Pulmonary artery endothelial cell (primary cell): ENCODE data around the gene RNF20. TPM values are rescaled to one million over a fixed set of nuclear protein-coding genes. Genes with fewer than 3 reads are reported as not detected.
A peak's percentile ranks its signal among the peaks of the same experiment; 100 is the strongest.
"Not testable (repeated sequence)": the region's sequence is repeated elsewhere in the genome, so short reads cannot be mapped to it uniquely, and the experiment has no call there.

ENCODE experiments used
- DNase-seq: peaks from one replicate; pipeline ENCODE4 v3.0.0-alpha.2; 2011; ENCODE audit warnings: low read depth, low spot score
- total RNA-seq: library from RNA; depleted of rRNA; stranded (reverse); fragments of >200 nt; gene quantifications from 2 replicates; pipeline ENCODE4 v1.2.3, GENCODE V29; 2014

Gene RNF20, protein sequence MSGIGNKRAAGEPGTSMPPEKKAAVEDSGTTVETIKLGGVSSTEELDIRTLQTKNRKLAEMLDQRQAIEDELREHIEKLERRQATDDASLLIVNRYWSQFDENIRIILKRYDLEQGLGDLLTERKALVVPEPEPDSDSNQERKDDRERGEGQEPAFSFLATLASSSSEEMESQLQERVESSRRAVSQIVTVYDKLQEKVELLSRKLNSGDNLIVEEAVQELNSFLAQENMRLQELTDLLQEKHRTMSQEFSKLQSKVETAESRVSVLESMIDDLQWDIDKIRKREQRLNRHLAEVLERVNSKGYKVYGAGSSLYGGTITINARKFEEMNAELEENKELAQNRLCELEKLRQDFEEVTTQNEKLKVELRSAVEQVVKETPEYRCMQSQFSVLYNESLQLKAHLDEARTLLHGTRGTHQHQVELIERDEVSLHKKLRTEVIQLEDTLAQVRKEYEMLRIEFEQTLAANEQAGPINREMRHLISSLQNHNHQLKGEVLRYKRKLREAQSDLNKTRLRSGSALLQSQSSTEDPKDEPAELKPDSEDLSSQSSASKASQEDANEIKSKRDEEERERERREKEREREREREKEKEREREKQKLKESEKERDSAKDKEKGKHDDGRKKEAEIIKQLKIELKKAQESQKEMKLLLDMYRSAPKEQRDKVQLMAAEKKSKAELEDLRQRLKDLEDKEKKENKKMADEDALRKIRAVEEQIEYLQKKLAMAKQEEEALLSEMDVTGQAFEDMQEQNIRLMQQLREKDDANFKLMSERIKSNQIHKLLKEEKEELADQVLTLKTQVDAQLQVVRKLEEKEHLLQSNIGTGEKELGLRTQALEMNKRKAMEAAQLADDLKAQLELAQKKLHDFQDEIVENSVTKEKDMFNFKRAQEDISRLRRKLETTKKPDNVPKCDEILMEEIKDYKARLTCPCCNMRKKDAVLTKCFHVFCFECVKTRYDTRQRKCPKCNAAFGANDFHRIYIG
- total RNA-seq: 17.4 and 28.6 TPM in 2 replicates

GRCh38 chr9:101533334-101534204, at the start of gene RNF20:
Gene RNF20, plus strand, starts transcription at chr9:101533853. Its CDS starts 1,571 bp downstream, at chr9:101535424.
- peak; percentile 94 for DNase-seq

DNA sequence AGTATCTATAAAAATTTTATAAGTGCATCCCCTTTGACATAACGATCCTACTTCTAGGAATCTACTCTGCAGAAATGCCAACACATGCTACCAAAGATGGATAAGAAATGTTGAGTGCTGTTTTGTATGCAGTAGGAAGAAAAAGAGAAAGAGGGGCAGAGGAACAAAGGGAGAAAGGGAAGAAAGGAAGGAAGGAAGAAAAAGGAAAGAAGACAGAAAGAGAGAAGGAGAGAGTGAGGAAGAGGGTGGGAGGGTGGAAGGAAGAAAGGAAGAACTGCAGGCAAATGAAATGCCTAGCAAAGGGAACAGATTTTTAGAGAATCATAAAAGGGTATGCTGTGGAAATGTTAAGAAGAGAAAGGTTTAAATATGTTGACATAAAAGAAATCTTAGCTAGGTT, 49.6 kb upstream of the RNF20 start:
- no peak for DNase-seq

DNA sequence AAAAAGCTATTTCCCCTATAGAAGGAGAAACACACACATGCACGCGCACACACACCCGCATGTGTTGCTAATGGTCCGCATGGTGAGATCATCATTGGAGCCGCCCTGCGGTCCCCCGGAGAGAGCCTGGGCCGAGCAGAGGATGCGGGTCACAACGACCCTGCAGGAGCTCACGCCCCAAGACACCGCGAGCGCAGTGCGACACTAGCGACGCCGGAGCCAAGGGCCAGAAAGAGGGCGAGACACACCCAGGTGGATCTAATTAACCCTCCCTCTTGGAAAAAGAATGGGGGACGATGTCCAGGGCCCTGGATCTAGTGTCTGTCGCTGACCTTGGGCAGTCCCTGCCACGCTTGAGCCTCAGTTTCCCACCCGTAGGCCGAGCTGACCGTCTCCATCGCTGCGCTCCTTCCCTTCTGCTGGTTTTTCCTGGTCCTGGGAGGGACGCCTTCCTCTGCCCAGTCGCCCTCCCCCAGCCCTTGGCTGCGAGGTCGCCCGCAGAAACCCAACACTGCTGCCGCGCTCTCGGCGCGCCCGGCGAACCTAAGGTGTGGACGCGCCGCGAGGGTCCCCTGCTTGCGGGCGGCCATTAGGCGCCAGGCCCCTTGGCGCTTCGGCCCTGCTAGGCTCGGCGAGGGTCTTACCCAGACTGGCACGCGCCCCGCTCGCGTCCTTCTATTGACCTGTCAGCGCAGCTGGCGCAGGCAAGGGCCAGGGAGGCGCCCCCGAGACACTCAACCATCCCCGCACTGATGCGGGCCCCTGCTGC, 47.5 kb upstream of the RNF20 start:
- DNase-seq: no peak

GRCh38 chr9:101486693-101487442, 46.8 kb upstream of the RNF20 start:
- DNase-seq: no peak

DNA sequence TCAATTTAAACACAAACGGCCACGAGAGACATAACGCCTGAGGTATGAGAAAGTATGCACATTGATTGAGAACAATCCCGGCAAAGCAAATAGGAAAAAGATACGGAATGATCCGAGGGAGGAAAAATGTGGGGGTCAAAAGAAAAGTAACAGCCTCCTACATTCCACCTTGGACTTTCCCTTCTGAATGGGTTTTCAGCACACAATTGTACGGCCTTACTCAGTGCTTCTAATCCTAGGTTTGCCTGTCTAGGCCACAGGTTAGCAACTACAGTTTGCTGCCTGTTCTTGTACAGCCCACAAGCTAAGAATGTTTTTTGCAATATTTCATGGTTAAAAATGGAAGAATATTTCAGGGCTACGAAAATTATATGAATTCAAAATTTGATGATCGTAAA, 46.2 kb upstream of the RNF20 start:
- DNase-seq: no peak

DNA sequence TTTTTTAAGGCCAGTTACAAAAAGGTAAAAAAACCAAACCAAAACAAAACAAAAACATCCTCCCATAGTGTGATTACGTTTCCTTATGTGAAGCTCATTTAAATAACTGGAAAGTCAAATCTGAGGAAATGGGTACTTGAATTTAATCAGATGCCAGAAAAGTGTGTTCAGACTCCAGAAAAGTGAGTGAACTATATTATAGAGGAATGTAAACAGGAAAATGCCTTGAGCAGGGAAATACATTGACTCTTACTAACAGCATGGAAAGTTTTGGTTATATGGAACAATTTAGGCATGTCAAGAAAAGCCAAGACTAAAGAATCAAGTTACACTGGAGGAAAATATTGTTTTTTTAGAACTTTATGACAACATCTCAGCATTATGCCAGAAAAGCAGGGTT, 37.8 kb upstream of the RNF20 start:
- DNase-seq: no peak

- no peak for DNase-seq
Measured at GRCh38 chr9:101498323-101498722, 35.3 kb upstream of the RNF20 start.

DNA sequence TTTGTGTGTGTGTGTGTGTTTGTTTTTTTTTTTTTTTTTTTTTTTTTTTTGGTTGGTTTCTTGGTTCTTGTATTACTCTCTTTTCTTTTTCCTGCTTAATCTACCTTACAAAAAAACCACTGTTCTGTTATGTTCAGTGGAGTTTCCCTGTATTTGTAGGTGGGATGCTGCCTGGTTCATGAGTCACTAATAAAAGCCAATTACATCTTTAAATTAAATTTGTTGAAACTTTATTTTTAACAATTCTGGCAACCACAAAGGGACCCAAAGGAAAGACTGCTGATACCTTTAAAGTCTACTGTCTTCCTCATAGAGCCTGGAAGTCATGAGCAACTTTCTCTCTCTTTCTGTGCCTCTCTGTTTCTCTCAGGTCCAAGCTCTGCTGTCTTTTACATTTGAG, 29.5 kb upstream of the RNF20 start:
- no peak for DNase-seq

DNA sequence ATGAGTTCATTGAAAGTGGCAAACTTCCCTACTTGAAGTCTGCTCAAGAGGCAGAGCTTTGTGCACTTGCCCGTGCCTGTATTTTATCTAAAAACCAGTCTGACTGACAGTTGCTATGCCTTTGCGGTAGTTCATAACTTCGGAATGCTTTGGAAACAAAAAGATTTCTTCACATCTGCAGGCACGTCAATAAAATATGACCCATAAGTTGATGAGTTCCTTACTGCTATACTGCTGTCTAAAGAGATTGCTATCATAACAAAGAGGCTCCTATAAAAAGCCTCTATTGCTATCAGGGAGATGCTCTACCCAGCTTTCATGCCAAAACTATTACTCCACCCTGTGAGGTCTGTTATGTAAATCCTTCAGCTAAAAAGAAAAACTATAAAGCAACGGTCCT, 25.4 kb upstream of the RNF20 start:
- no peak for DNase-seq

DNA sequence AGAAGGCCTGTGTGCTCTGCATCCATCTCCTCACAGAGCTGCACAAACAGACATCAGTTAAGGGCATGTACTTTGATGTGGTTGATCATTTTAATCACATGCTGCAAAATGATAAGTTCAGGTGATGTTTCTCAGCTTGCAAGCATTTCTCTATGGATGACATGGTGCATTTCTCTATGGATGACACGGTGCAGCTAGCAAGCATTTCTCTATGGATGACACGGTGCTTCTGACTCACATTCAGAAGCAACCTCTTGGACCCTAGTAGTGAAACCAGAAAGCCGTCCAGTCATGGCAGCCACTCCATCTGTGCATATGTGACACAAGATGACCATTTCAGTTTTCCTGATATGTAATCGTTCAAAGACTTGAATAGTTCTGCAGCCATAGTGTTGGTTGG, 24.1 kb upstream of the RNF20 start:
- no peak for DNase-seq

DNA sequence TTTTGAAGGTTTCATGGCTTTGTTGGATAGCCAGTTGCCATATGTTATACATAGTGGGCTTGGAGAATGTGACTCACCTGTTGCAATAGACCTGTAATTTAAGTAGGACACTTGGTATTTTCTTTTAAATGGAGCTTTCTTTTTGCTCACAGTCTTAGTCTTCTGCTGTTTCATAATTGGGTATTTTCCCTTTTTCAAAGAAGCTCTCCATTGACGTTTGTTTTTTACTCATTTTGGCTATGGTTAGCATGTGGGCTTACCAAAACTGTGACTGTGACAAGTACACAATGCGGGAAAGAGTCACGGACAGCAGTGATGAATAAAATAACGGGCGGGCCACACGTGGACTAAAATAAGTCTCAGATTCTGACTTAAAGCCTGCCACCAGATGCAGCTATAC, 23.2 kb upstream of the RNF20 start:
- DNase-seq: no peak

DNA sequence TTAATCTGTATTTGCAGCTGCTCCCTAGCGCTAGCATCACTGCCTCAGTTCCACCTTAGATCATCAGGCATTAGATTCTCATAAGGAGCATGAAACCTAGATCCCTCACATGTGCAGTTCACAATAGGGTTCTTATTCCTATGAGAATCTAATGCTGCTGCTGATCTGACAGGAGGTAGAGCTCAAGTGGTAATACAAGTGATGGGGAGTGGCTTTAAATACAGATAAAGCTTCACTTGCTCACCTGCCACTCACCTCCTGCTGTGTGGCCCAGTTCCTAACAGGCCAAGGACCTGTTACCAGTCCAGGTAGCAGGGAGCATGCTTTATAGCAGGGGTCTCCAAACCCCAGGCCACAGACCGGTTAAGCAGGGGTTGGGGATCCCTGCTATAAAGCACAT, 22.6 kb upstream of the RNF20 start:
- no peak for DNase-seq

GRCh38 chr9:101512116-101512515, 21.5 kb upstream of the RNF20 start:
- DNase-seq: no peak

DNA sequence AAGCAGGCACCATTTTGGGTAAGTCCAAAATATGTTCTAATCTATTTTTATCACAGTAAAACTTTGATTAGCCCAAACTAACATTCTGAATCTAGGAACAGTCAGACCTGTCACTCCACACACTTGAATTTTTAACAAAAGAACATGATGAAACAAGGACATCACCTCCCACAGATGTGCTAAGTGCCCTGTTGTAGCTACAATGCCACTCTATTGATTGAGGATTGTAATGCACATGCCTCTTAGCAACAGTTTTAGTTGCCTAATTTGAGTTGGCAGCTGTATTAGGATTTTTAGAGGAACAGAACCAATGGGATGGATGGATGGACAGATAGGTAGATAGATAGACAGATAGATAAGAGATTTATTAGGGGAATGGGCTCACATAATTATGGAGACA, 20.3 kb upstream of the RNF20 start:
- no peak for DNase-seq

DNA sequence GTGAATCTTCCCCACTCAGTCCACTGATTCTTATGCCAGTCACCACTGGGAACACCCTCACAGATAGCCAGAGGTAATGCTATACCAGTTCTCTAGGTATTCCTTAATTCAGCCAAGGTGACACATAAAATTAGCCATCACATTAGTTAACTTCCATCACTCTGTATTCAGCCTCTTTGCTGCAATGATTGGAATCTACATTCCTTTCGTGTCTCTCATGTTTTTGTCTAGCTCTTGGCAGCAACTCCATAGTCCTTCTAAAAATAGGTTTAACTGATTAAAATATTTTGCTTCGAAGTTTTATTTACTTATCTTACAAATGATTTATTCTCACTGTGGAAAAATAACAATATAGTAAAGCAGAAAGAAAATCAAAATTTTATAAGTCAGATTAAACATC, 19.6 kb upstream of the RNF20 start:
- no peak for DNase-seq

- DNase-seq: no peak
Measured at GRCh38 chr9:101516655-101517054, 17.0 kb upstream of the RNF20 start.

DNA sequence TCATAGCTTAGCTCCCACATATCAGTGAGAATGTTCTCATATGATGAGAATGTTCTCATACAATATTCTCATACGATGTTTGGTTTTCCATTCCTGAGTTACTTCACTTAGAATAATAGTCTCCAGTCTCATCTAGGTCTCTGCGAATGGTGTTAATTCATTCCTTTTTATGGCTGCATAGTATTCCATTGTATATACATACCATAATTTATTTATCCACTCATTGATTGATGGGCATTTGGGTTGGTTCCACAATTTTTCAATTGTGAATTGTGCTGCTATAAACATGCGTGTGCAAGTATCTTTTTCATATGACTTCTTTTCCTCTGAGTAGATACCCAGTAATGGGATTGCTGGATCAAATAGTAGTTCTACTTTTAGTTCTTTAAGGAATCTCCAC, 15.2 kb upstream of the RNF20 start:
- not testable (repeated sequence) for DNase-seq

GRCh38 chr9:101524371-101524770, 9.3 kb upstream of the RNF20 start:
- no peak for DNase-seq

- DNase-seq: no peak
Measured at GRCh38 chr9:101527066-101527465, 6.6 kb upstream of the RNF20 start.

DNA sequence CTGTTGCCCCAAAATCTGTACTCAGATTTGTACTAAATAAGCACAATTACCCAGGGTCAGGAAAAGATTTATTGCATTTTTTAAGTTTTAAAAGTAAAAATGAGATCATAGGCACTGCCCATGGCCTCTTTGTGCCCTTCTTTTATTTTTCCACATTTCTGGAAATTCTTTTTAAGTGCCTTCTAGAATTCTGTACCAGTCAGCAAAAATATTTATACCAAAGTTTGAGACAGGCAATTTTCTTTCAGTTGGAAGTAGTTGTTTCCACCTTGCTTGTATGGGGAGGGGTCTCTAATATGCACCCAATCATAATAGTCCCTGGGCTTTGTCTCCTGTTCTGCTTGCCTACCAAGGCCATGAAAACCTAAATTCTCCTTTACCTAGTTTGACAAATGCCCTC, 5.6 kb upstream of the RNF20 start:
- DNase-seq: no peak
